K562 (cell line): Measurements from ENCODE around the gene TYRP1. TPM values are rescaled to one million over a fixed set of nuclear protein-coding genes. Genes with fewer than 3 reads are reported as not detected.

Experiments used
- CBFA2T3 ChIP-seq: fragments of 450-650 bp; IDR thresholded peaks from 2 replicates; pipeline ENCODE4 v1.6.1; 2017
- FOXJ3 ChIP-seq: sonication (generic); formaldehyde crosslinking; IDR thresholded peaks from 2 replicates; pipeline ENCODE4 v1.4.0; 2020; ENCODE audit warnings: mild to moderate bottlenecking, missing genetic modification reagents
- GTF2F1 ChIP-seq: IDR thresholded peaks from 2 replicates; pipeline ENCODE4 v1.6.1; 2011; ENCODE audit warnings: low read depth, low read length, improper control_type of control experiment
- MYC ChIP-seq, 2 experiments: fragments of 250-450 bp in 1 of 2; sonication (Bioruptor Pico) in 1 of 2; IDR thresholded peaks; 2 replicates each; pipeline versions ENCODE4 v1.5.1 to v1.6.1; 2012 to 2021; ENCODE audit warnings: low read depth in 2 of 2, borderline replicate concordance in 1 of 2, improper control_type of control experiment in 1 of 2, low read length in 1 of 2, mild to moderate bottlenecking in 1 of 2, moderate library complexity in 1 of 2
- ZNF551 ChIP-seq: fragments of 250-450 bp; sonication (Bioruptor Pico); IDR thresholded peaks from 2 replicates; pipeline ENCODE4 v1.5.0; 2021; ENCODE audit warnings: mild to moderate bottlenecking, moderate library complexity
- polyA plus RNA-seq, 8 experiments: library from polyadenylated mRNA; depleted of rRNA in 4 of 8; stranded (reverse) in 5 of 8; unstranded in 3 of 8; fragments of >200 nt; fragmentation: Nextera tagmentation in 2 of 8; fragmentation: Illumina TruSeq in 1 of 8; extraction: Ambion mirVana in 2 of 8; extraction: Trizol in 1 of 8; gene quantifications; 2 replicates each; pipeline versions ENCODE4 v1.2.1 to v1.2.3, GENCODE V29; 2011 to 2014; ENCODE audit warnings: inconsistent platforms in 1 of 8, missing spikeins in 1 of 8
- total RNA-seq, 7 experiments: library from RNA; depleted of rRNA in 6 of 7; stranded (reverse); fragments of >200 nt in 6 of 7; fragmentation: Illumina TruSeq in 2 of 7; extraction: Trizol in 2 of 7; gene quantifications; 2 replicates each; pipeline versions ENCODE4 v1.2.1 to v1.2.3, GENCODE V29; 2011 to 2021; ENCODE audit warnings: low replicate concordance in 1 of 7
- TF ChIP-seq, protein P1 (sequence below): fragments of 450-650 bp; formaldehyde crosslinking; IDR thresholded peaks from 2 replicates; pipeline ENCODE4 v1.4.0; 2020; ENCODE audit warnings: mild to moderate bottlenecking, moderate library complexity
- TF ChIP-seq, protein P2 (sequence below): fragments of 450-650 bp; formaldehyde crosslinking; IDR thresholded peaks from 2 replicates; pipeline ENCODE4 v1.4.0; 2020; ENCODE audit warnings: mild to moderate bottlenecking, mixed read lengths
- TF ChIP-seq, protein P3 (sequence below): fragments of 200-800 bp; sonication (Bioruptor generic); IDR thresholded peaks from 2 replicates; pipeline ENCODE4 v1.6.1; 2017; ENCODE audit warnings: missing genetic modification characterization, missing compliant biosample characterization
- TF ChIP-seq, protein P4 (sequence below): fragments of 450-650 bp; IDR thresholded peaks from 2 replicates; pipeline ENCODE4 v1.7.1; 2018; ENCODE audit warnings: mild to moderate bottlenecking, low read depth; ENCODE audit not compliant: partially characterized antibody
- TF ChIP-seq, protein P5 (sequence below), 2 experiments: fragments of 450-650 bp; IDR thresholded peaks; 2 replicates each; pipeline ENCODE4 v1.6.1; 2018; ENCODE audit warnings: mild to moderate bottlenecking in 2 of 2, low read depth in 1 of 2; ENCODE audit not compliant: partially characterized antibody in 2 of 2

The TYRP1 gene
- total and polyA plus RNA-seq, 9 of the 15 experiments (the other 6 are each of a cell fraction or from before 2014, with no cell fraction given), result not detected

DNA sequence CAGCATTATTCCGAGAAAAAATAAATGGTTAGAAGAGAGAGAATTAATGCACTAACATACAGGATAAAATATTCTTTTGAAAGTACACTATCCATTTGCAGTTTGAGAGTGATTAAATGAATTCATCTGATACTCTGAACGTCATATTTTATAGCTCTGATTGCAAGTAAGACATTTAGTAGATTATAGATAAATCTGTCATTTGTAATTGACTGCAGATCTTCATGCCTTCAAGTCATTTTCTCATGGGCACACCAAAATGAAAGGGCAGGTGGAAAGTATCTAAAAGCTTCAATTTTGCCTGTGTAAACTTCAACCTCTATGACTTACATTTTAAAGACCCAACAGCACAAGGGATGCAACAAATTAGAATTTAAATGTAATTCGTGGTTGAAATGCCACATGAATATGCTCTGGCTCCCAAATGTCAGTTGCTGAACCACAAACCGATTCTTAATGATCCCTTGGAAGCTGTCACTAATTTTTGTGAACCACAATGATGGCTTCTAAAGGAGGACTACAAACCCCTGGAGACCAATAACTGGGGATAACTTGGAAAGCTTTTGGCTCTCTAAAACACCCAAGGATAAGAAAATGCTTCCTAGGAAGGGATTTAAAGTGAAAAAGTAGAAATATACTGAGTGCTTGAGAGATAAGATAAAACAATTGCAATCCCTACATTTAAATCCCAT, 3.9 kb downstream of the TYRP1 start (continued):
- TF ChIP-seq, protein P1, sequence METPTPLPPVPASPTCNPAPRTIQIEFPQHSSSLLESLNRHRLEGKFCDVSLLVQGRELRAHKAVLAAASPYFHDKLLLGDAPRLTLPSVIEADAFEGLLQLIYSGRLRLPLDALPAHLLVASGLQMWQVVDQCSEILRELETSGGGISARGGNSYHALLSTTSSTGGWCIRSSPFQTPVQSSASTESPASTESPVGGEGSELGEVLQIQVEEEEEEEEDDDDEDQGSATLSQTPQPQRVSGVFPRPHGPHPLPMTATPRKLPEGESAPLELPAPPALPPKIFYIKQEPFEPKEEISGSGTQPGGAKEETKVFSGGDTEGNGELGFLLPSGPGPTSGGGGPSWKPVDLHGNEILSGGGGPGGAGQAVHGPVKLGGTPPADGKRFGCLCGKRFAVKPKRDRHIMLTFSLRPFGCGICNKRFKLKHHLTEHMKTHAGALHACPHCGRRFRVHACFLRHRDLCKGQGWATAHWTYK, result no peak
- TF ChIP-seq, protein P2, sequence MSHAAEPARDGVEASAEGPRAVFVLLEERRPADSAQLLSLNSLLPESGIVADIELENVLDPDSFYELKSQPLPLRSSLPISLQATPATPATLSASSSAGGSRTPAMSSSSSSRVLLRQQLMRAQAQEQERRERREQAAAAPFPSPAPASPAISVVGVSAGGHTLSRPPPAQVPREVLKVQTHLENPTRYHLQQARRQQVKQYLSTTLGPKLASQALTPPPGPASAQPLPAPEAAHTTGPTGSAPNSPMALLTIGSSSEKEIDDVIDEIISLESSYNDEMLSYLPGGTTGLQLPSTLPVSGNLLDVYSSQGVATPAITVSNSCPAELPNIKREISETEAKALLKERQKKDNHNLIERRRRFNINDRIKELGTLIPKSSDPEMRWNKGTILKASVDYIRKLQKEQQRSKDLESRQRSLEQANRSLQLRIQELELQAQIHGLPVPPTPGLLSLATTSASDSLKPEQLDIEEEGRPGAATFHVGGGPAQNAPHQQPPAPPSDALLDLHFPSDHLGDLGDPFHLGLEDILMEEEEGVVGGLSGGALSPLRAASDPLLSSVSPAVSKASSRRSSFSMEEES (CRISPR knock-in tag), result no peak
- TF ChIP-seq, protein P3, sequence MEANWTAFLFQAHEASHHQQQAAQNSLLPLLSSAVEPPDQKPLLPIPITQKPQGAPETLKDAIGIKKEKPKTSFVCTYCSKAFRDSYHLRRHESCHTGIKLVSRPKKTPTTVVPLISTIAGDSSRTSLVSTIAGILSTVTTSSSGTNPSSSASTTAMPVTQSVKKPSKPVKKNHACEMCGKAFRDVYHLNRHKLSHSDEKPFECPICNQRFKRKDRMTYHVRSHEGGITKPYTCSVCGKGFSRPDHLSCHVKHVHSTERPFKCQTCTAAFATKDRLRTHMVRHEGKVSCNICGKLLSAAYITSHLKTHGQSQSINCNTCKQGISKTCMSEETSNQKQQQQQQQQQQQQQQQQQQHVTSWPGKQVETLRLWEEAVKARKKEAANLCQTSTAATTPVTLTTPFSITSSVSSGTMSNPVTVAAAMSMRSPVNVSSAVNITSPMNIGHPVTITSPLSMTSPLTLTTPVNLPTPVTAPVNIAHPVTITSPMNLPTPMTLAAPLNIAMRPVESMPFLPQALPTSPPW (CRISPR knock-in tag), result no peak
- TF ChIP-seq GTF2F1, result no peak
- no peak for TF ChIP-seq FOXJ3 (CRISPR knock-in tag)
- no peak for TF ChIP-seq ZNF551 (CRISPR knock-in tag)
- TF ChIP-seq CBFA2T3, result no peak
- TF ChIP-seq MYC (IDR thresholded peaks at IDR 0.05; ENCODE audit: low read depth, low read length), result no peak
- no peak for TF ChIP-seq MYC (CRISPR knock-in tag; IDR thresholded peaks at IDR 0.05; ENCODE audit: borderline replicate concordance, low read depth)
- TF ChIP-seq, protein P4, sequence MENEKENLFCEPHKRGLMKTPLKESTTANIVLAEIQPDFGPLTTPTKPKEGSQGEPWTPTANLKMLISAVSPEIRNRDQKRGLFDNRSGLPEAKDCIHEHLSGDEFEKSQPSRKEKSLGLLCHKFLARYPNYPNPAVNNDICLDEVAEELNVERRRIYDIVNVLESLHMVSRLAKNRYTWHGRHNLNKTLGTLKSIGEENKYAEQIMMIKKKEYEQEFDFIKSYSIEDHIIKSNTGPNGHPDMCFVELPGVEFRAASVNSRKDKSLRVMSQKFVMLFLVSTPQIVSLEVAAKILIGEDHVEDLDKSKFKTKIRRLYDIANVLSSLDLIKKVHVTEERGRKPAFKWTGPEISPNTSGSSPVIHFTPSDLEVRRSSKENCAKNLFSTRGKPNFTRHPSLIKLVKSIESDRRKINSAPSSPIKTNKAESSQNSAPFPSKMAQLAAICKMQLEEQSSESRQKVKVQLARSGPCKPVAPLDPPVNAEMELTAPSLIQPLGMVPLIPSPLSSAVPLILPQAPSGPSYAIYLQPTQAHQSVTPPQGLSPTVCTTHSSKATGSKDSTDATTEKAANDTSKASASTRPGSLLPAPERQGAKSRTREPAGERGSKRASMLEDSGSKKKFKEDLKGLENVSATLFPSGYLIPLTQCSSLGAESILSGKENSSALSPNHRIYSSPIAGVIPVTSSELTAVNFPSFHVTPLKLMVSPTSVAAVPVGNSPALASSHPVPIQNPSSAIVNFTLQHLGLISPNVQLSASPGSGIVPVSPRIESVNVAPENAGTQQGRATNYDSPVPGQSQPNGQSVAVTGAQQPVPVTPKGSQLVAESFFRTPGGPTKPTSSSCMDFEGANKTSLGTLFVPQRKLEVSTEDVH, result no peak
- TF ChIP-seq, protein P5, sequence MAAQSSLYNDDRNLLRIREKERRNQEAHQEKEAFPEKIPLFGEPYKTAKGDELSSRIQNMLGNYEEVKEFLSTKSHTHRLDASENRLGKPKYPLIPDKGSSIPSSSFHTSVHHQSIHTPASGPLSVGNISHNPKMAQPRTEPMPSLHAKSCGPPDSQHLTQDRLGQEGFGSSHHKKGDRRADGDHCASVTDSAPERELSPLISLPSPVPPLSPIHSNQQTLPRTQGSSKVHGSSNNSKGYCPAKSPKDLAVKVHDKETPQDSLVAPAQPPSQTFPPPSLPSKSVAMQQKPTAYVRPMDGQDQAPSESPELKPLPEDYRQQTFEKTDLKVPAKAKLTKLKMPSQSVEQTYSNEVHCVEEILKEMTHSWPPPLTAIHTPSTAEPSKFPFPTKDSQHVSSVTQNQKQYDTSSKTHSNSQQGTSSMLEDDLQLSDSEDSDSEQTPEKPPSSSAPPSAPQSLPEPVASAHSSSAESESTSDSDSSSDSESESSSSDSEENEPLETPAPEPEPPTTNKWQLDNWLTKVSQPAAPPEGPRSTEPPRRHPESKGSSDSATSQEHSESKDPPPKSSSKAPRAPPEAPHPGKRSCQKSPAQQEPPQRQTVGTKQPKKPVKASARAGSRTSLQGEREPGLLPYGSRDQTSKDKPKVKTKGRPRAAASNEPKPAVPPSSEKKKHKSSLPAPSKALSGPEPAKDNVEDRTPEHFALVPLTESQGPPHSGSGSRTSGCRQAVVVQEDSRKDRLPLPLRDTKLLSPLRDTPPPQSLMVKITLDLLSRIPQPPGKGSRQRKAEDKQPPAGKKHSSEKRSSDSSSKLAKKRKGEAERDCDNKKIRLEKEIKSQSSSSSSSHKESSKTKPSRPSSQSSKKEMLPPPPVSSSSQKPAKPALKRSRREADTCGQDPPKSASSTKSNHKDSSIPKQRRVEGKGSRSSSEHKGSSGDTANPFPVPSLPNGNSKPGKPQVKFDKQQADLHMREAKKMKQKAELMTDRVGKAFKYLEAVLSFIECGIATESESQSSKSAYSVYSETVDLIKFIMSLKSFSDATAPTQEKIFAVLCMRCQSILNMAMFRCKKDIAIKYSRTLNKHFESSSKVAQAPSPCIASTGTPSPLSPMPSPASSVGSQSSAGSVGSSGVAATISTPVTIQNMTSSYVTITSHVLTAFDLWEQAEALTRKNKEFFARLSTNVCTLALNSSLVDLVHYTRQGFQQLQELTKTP (IDR thresholded peaks at IDR 0.05; ENCODE audit: low read depth in 1 of 2, partially characterized antibody in 2 of 2), result no peak
